Loucy (cell line): Measurements from ENCODE around the gene SLC25A12.

ENCODE experiments used
- H2AFZ ChIP-seq: fragments of 200-600 bp; sonication (generic); 2 replicates; pipeline ENCODE4 v1.6.0; 2016; ENCODE audit warnings: antibody characterized with exemption, mild to moderate bottlenecking, low read length, moderate library complexity
- H3F3A ChIP-seq: fragments of 200-600 bp; 2 replicates; pipeline ENCODE4 v1.6.0; 2016; ENCODE audit warnings: antibody characterized with exemption, low read depth, mild to moderate bottlenecking
- H3K27me3 ChIP-seq: fragments of 200-600 bp; sonication (generic); 2 replicates; pipeline ENCODE4 v1.6.1; 2014; ENCODE audit warnings: low read length, mild to moderate bottlenecking; ENCODE audit not compliant: insufficient read depth, poor library complexity, severe bottlenecking
- H3K36me3 ChIP-seq: fragments of 200-600 bp; sonication (generic); 2 replicates; pipeline ENCODE4 v1.6.1; 2016; ENCODE audit warnings: low read length; ENCODE audit not compliant: insufficient read depth
- H3K4me1 ChIP-seq: fragments of 200-600 bp; sonication (generic); 2 replicates; pipeline ENCODE4 v1.5.1; 2014; ENCODE audit warnings: low read length, mild to moderate bottlenecking; ENCODE audit not compliant: insufficient read depth, poor library complexity, severe bottlenecking
- H3K4me2 ChIP-seq: fragments of 200-600 bp; sonication (generic); 2 replicates; pipeline ENCODE4 v1.6.0; 2014; ENCODE audit warnings: antibody characterized with exemption, low read length, low read depth, mild to moderate bottlenecking; ENCODE audit not compliant: poor library complexity, severe bottlenecking
- H3K4me3 ChIP-seq: fragments of 200-600 bp; sonication (generic); 2 replicates; pipeline ENCODE4 v1.5.1; 2014; ENCODE audit warnings: low read length, mild to moderate bottlenecking, mixed read lengths; ENCODE audit not compliant: poor library complexity, severe bottlenecking
- H3K79me2 ChIP-seq: fragments of 200-600 bp; sonication (generic); 2 replicates; pipeline ENCODE4 v1.6.1; 2014; ENCODE audit warnings: low read length; ENCODE audit not compliant: insufficient read depth
- H3K9ac ChIP-seq: fragments of 200-600 bp; sonication (generic); 2 replicates; pipeline ENCODE4 v1.6.0; 2014; ENCODE audit warnings: mild to moderate bottlenecking, low read depth, low read length, moderate library complexity; ENCODE audit not compliant: poor library complexity, severe bottlenecking
- H3K9me2 ChIP-seq: fragments of 200-600 bp; sonication (generic); replicated peaks from 2 replicates; pipeline ENCODE4 v1.6.1; 2016; ENCODE audit warnings: low read depth, low read length, mixed read lengths
- H3K9me3 ChIP-seq: fragments of 200-600 bp; sonication (generic); 2 replicates; pipeline ENCODE4 v1.6.1; 2014; ENCODE audit warnings: mild to moderate bottlenecking, antibody characterized with exemption, low read length, low read depth; ENCODE audit not compliant: insufficient read depth
- H4K20me1 ChIP-seq: fragments of 200-600 bp; sonication (generic); 2 replicates; pipeline ENCODE4 v1.6.0; 2014; ENCODE audit warnings: antibody characterized with exemption, low read length, mild to moderate bottlenecking; ENCODE audit not compliant: insufficient read depth, poor library complexity, severe bottlenecking
- CTCF ChIP-seq: fragments of 200-600 bp; sonication (generic); conservative IDR thresholded peaks from 2 replicates; pipeline ENCODE4 v1.5.1; 2014; ENCODE audit warnings: mild to moderate bottlenecking, antibody characterized with exemption, low read length
- EZH2phosphoT487 ChIP-seq: fragments of 200-600 bp; IDR thresholded peaks from 2 replicates; pipeline ENCODE4 v1.6.1; 2018; ENCODE audit warnings: antibody characterized with exemption, mild to moderate bottlenecking, moderate library complexity, borderline replicate concordance

SLC25A12 gene, protein sequence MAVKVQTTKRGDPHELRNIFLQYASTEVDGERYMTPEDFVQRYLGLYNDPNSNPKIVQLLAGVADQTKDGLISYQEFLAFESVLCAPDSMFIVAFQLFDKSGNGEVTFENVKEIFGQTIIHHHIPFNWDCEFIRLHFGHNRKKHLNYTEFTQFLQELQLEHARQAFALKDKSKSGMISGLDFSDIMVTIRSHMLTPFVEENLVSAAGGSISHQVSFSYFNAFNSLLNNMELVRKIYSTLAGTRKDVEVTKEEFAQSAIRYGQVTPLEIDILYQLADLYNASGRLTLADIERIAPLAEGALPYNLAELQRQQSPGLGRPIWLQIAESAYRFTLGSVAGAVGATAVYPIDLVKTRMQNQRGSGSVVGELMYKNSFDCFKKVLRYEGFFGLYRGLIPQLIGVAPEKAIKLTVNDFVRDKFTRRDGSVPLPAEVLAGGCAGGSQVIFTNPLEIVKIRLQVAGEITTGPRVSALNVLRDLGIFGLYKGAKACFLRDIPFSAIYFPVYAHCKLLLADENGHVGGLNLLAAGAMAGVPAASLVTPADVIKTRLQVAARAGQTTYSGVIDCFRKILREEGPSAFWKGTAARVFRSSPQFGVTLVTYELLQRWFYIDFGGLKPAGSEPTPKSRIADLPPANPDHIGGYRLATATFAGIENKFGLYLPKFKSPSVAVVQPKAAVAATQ

GRCh38 chr2:171893824-171894611 is at the start of gene SLC25A12:
TSS of gene SLC25A12 (minus strand) at chr2:171894244. CDS start at chr2:171894214, 30 bp downstream.
- Histone ChIP-seq H3K4me1 (peaks cover 31% of the 10 kb centered on the region), H3K27me3 (no peaks in the 10 kb centered on the region), H3K9me3 (no peaks in the 10 kb centered on the region), H3K4me3 (peak within 1 kb of the TSS; percentile 96), H3K9ac (peak within 1 kb of the TSS; percentile 80), H3K36me3 (no peaks in the 10 kb centered on the region), H3K9me2 (no peaks in the 10 kb centered on the region), H2AFZ (peak within 1 kb of the TSS; percentile 99), H3F3A (no peaks in the 10 kb centered on the region), H3K79me2 (peaks cover 24% of the 10 kb centered on the region), H4K20me1 (no peaks in the 10 kb centered on the region), H3K4me2 (peak within 1 kb of the TSS; percentile 92)
- TF ChIP-seq CTCF (no peak), EZH2phosphoT487 (no peak)

- Histone ChIP-seq H3K9me3 (no peaks in the 10 kb centered on the region), H3K9me2 (no peaks in the 10 kb centered on the region), H4K20me1 (peaks cover 15% of the 10 kb centered on the region), H3K4me3 (no peak overlapping the region), H3K79me2 (peaks cover 86% of the 10 kb centered on the region), H2AFZ (no peak overlapping the region), H3F3A (no peaks in the 10 kb centered on the region), H3K4me2 (no peak overlapping the region), H3K27me3 (no peaks in the 10 kb centered on the region), H3K4me1 (peaks cover 15% of the 10 kb centered on the region), H3K36me3 (peaks cover 5% of the 10 kb centered on the region; the same call in 1 of the 2 replicates), H3K9ac (no peak overlapping the region)
- TF ChIP-seq CTCF (no peak), EZH2phosphoT487 (no peak)
Observed at GRCh38 chr2:171941316-171941699, 47.3 kb upstream of the SLC25A12 start.

DNA sequence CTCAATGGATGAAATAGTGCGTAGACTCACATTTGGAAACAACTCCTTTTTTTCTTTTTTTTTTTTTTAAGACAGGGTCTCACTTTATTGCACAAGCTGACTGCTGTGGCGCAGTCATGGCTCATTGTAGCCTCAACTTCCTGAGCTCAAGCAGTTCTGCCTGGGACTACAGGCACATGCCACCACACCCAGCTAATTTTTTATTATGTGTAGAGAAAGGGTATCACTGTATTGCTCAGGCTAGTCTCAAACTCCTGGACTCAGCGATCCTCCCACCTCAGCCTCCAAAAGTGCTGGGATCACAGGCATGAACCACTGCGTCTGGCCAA is 45.7 kb upstream of the SLC25A12 start:
- H3K9me3 ChIP-seq = no peaks in the 10 kb centered on the region
- H3K4me1 ChIP-seq = peaks cover 15% of the 10 kb centered on the region
- no peaks in the 10 kb centered on the region for H3F3A ChIP-seq
- H3K9ac ChIP-seq = no peak overlapping the region
- H3K9me2 ChIP-seq = no peaks in the 10 kb centered on the region
- peaks cover 15% of the 10 kb centered on the region for H4K20me1 ChIP-seq
- TF ChIP-seq EZH2phosphoT487 = no peak
- no peak for TF ChIP-seq CTCF
- peaks cover 5% of the 10 kb centered on the region; the same call in 1 of the 2 replicates for H3K36me3 ChIP-seq
- H2AFZ ChIP-seq = no peak overlapping the region
- H3K4me2 ChIP-seq = no peak overlapping the region
- H3K79me2 ChIP-seq = peaks cover 95% of the 10 kb centered on the region
- H3K27me3 ChIP-seq = no peaks in the 10 kb centered on the region
- no peak overlapping the region for H3K4me3 ChIP-seq
